Neural crest cell (in vitro differentiated cells): ENCODE results near the gene RASGRF2. TPM values are rescaled to one million over a fixed set of nuclear protein-coding genes. Genes with fewer than 3 reads are reported as not detected.

ENCODE experiments used
- DNase-seq: peaks from one replicate; pipeline ENCODE4 v3.0.0; 2021; ENCODE audit warnings: low read depth, mixed read lengths, low spot score
- H3K27ac Mint-ChIP-seq: one replicate; pipeline ENCODE4 v1.8.0; 2021; ENCODE audit warnings: mild to moderate bottlenecking, mixed read lengths; ENCODE audit not compliant: unreplicated experiment
- H3K27me3 Mint-ChIP-seq: 2 replicates; pipeline ENCODE4 v1.8.0; 2021; ENCODE audit warnings: low read depth, mild to moderate bottlenecking, mixed read lengths
- H3K36me3 Mint-ChIP-seq: 2 replicates; pipeline ENCODE4 v1.8.0; 2021; ENCODE audit warnings: low read depth, mild to moderate bottlenecking, mixed read lengths
- H3K4me1 Mint-ChIP-seq: 2 replicates; pipeline ENCODE4 v1.8.0; 2021; ENCODE audit warnings: mixed read lengths
- H3K4me3 Mint-ChIP-seq: one replicate; pipeline ENCODE4 v1.8.0; 2021; ENCODE audit warnings: mild to moderate bottlenecking, mixed read lengths
- H3K9me3 Mint-ChIP-seq: 2 replicates; pipeline ENCODE4 v1.8.0; 2021; ENCODE audit warnings: mixed read lengths
- total RNA-seq: library from RNA; stranded (reverse); gene quantifications from 2 replicates; pipeline ENCODE4 v1.2.1, GENCODE V29; 2021
- TF ChIP-seq, protein P1 (sequence below): fragments of 200-600 bp; sonication (generic); conservative IDR thresholded peaks from 2 replicates; pipeline ENCODE4 v1.5.0; 2021; ENCODE audit warnings: antibody characterized with exemption, mild to moderate bottlenecking

RASGRF2 gene
- total RNA-seq, 1 donor from 2014 or later = 0.19 TPM

DNA sequence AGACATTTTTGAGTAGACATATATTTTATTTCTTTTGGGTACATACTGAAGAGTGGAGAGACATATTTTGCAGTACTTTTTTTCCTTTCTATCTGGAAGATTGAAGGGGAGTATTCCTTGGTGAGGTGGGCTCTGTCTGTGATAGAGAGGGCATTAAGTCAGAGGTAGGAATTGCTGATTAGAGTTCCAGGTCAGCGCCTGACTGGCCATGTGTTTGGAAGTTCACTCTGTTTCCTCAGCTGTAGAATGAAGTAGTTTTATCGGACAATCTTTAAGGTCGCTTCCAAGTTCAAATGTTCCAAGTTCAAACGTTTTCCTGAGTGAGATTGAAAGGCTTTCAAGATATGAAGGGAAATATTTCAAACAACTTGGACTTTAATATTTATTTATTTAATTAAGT, 45.5 kb downstream of the RASGRF2 start:
- TF ChIP-seq, protein P1, sequence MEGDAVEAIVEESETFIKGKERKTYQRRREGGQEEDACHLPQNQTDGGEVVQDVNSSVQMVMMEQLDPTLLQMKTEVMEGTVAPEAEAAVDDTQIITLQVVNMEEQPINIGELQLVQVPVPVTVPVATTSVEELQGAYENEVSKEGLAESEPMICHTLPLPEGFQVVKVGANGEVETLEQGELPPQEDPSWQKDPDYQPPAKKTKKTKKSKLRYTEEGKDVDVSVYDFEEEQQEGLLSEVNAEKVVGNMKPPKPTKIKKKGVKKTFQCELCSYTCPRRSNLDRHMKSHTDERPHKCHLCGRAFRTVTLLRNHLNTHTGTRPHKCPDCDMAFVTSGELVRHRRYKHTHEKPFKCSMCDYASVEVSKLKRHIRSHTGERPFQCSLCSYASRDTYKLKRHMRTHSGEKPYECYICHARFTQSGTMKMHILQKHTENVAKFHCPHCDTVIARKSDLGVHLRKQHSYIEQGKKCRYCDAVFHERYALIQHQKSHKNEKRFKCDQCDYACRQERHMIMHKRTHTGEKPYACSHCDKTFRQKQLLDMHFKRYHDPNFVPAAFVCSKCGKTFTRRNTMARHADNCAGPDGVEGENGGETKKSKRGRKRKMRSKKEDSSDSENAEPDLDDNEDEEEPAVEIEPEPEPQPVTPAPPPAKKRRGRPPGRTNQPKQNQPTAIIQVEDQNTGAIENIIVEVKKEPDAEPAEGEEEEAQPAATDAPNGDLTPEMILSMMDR = no peak
- no peaks in the 10 kb centered on the region for H3K27me3 Mint-ChIP-seq
- no peak overlapping the region for H3K27ac Mint-ChIP-seq
- no peaks in the 10 kb centered on the region for H3K4me1 Mint-ChIP-seq
- DNase-seq = no peak
- no peaks in the 10 kb centered on the region for H3K36me3 Mint-ChIP-seq
- H3K9me3 Mint-ChIP-seq = peaks cover 3% of the 10 kb centered on the region
- no peak overlapping the region for H3K4me3 Mint-ChIP-seq

DNA sequence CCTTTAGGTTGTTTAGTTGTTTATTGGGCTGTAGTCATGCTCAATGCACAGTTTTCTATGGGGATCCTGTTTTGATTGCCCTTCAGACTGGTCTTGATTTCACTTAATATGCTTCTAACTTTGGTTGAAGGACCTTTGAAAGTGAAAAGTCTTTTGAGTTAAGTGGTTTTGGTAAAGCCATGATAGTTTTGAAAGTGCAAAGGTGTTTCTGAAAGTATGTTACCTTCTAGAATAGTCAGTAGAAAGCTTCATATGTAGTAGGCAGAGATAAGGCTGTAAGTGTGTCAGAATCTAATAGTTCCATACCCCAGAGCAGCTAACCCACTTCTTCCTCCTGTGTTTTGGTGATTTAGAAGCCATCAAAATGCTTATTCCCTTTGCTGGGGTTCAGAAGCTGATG, 46.1 kb downstream of the RASGRF2 start:
- H3K36me3 Mint-ChIP-seq = no peaks in the 10 kb centered on the region
- no peak overlapping the region for H3K4me3 Mint-ChIP-seq

DNA sequence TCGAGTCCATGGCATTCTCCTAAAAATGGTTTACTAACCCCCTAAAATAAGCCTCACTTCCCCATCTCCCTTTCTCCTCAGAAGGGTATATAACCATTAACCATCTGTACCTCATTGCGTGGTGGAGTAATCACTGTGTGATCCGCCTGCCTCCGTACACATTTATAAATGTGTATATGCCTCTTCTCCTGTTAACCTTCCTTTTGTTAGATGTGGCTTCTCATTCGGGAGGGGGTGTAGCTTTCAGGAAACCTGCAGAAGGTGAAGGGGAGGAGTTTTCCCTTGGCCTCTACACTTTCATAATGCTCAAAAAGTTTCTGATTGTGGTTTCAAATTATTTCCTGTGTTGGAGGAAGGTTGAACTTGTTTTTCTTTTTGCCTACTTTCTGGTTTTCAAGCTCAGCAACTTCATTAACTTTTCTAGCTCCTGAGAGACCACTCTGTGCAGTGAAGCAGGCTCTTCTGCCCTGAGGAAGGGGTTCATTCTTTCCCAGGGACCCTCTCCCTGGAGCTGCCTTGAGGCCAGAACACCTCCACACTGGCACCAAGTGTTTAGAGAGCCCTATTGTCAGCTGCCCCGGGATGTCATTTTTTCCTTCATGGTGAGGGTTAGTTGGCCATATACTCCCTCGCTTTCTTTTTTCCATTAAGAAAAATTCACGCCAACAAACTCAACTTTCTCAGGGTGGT, 46.9 kb downstream of the RASGRF2 start:
- DNase-seq = no peak
- no peaks in the 10 kb centered on the region for H3K36me3 Mint-ChIP-seq
- TF ChIP-seq, protein P1 = no peak
- peaks cover 3% of the 10 kb centered on the region for H3K9me3 Mint-ChIP-seq
- H3K27me3 Mint-ChIP-seq = no peaks in the 10 kb centered on the region
- no peak overlapping the region for H3K4me3 Mint-ChIP-seq
- no peaks in the 10 kb centered on the region for H3K4me1 Mint-ChIP-seq
- H3K27ac Mint-ChIP-seq = no peak overlapping the region

More for the DNA sequence above, 46.1 kb downstream of the RASGRF2 start:
- TF ChIP-seq, protein P1 = no peak
- H3K27me3 Mint-ChIP-seq = no peaks in the 10 kb centered on the region
- DNase-seq = no peak
- H3K9me3 Mint-ChIP-seq = peaks cover 3% of the 10 kb centered on the region
- no peaks in the 10 kb centered on the region for H3K4me1 Mint-ChIP-seq
- H3K27ac Mint-ChIP-seq = no peak overlapping the region

DNA sequence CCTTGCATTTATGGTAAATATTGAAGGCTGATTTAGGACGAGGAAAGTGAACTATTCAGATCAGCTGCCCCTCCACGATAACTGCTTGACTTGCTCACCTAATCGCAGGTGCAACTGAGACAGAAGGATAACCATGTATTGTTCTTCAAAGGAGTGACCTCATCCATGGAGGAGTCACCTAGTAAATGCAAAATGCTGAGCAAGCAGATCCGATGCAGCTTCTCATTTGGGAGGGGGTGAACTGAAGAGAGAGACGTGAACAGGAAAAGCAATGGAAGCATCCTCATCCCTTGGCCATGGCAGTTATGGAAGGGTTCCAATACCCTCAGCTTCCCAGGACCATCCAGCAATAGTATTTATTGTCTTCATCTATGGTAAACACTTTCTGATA, 47.5 kb downstream of the RASGRF2 start:
- TF ChIP-seq, protein P1 = no peak
- peaks cover 3% of the 10 kb centered on the region for H3K9me3 Mint-ChIP-seq
- no peak overlapping the region for H3K27ac Mint-ChIP-seq
- H3K4me1 Mint-ChIP-seq = no peaks in the 10 kb centered on the region
- no peak for DNase-seq
- no peaks in the 10 kb centered on the region for H3K27me3 Mint-ChIP-seq
- no peak overlapping the region for H3K4me3 Mint-ChIP-seq
- no peaks in the 10 kb centered on the region for H3K36me3 Mint-ChIP-seq

DNA sequence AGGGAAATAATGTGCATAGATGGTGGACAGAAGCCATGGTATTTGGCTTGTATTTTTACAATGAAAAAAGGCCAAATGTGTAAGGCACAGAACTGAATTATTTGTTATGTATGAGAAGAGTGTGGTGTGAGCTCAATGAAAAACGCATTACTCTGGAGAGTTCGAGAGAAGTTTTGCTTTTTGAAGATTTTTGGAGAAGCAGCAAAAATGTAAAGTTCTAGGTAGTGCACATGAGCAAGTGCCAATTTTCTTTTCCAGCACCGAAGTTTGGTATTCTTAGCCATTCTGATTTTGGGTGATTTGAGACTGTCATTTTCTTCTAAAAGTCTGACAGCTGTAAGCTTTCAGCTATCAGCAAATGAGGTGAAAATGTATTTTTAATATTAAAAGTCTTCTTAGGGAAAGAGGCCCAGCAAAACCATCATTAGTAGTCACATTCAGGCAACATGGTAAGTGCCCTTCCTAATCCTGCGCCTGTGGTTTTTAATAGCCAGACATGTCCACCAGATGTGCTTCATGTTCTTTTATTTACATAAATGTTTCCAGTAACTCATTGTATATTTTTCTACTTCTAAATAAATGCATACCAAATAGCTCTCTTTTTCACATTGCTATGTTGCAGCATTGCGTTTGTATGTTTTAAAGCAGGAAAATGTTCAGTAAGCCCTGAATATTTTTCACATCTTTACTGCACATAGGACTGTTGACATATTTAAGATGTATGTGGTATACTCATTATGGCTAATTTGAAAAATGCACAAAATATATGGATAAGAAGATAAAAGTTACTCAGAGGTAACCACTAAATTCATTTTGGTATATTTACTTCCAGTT, 50.4 kb downstream of the RASGRF2 start:
- no peaks in the 10 kb centered on the region for H3K36me3 Mint-ChIP-seq
- peaks cover 1% of the 10 kb centered on the region for H3K9me3 Mint-ChIP-seq
- no peak for DNase-seq
- no peak overlapping the region for H3K27ac Mint-ChIP-seq
- TF ChIP-seq, protein P1 = no peak
- no peaks in the 10 kb centered on the region for H3K4me1 Mint-ChIP-seq
- H3K27me3 Mint-ChIP-seq = no peaks in the 10 kb centered on the region
- no peak overlapping the region for H3K4me3 Mint-ChIP-seq
